ENCODE results near the gene HAT1.

DNA sequence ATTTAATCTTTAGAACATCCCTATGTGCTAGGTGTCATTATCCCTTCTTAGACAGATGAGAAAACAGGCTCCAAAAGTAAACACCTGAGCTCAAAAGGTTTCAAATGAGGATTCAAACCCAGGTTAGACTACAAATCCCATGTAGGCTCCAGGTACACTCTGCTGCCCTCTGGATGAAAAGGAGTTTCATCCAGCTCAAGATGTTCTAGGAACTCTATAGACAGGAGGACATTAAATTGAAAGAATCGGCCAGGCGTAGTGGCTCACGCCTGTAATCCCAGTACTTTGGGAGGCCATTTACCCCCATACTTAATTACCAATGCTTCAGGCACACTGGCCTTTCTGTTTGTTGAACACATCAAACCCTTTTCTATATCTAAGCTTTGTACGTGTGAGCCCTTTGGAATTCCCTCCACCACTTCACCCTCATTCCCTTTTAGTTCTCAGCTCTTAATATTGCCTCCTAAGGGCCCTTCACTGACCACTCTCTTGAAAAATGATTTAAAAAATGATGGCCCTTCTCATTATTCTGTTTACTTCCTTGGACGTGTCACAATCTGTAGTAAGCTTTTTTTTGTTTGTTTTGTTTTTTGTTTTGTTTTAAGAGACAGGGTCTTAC is 38.9 kb upstream of the HAT1 start:
- TF ChIP-seq CEBPB (IDR thresholded peaks at IDR 0.05; ENCODE audit: borderline replicate concordance in 1 of 2, low read depth in 2 of 2, low read length in 2 of 2) = no peak
- no peak for TF ChIP-seq ZNF207 (IDR thresholded peaks at IDR 0.05; ENCODE audit: borderline replicate concordance)
- TF ChIP-seq, protein P1, sequence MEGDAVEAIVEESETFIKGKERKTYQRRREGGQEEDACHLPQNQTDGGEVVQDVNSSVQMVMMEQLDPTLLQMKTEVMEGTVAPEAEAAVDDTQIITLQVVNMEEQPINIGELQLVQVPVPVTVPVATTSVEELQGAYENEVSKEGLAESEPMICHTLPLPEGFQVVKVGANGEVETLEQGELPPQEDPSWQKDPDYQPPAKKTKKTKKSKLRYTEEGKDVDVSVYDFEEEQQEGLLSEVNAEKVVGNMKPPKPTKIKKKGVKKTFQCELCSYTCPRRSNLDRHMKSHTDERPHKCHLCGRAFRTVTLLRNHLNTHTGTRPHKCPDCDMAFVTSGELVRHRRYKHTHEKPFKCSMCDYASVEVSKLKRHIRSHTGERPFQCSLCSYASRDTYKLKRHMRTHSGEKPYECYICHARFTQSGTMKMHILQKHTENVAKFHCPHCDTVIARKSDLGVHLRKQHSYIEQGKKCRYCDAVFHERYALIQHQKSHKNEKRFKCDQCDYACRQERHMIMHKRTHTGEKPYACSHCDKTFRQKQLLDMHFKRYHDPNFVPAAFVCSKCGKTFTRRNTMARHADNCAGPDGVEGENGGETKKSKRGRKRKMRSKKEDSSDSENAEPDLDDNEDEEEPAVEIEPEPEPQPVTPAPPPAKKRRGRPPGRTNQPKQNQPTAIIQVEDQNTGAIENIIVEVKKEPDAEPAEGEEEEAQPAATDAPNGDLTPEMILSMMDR (IDR thresholded peaks at IDR 0.05 in 2 of 3, conservative IDR thresholded peaks at IDR 0.05 in 1 of 3; ENCODE audit: control insufficient read depth in 2 of 3, extremely low read depth in 1 of 3, insufficient read depth in 1 of 3, low read depth in 3 of 3, low read length in 3 of 3) = no peak
- no peak for TF ChIP-seq RFX5 (IDR thresholded peaks at IDR 0.05; ENCODE audit: low read depth, low read length)
- no peak for TF ChIP-seq SUZ12 (IDR thresholded peaks at IDR 0.05; ENCODE audit: unreplicated experiment)
- TF ChIP-seq EP300 (IDR thresholded peaks at IDR 0.05; ENCODE audit: borderline replicate concordance in 1 of 2, control insufficient read depth in 1 of 2, low read depth in 2 of 2, low read length in 2 of 2) = no peak
- no peak for TF ChIP-seq POLR2A (IDR thresholded peaks at IDR 0.05; ENCODE audit: low read depth, low read length)
- no peak for TF ChIP-seq MXI1 (IDR thresholded peaks at IDR 0.05; ENCODE audit: low read depth, low read length)
- TF ChIP-seq, protein P2, sequence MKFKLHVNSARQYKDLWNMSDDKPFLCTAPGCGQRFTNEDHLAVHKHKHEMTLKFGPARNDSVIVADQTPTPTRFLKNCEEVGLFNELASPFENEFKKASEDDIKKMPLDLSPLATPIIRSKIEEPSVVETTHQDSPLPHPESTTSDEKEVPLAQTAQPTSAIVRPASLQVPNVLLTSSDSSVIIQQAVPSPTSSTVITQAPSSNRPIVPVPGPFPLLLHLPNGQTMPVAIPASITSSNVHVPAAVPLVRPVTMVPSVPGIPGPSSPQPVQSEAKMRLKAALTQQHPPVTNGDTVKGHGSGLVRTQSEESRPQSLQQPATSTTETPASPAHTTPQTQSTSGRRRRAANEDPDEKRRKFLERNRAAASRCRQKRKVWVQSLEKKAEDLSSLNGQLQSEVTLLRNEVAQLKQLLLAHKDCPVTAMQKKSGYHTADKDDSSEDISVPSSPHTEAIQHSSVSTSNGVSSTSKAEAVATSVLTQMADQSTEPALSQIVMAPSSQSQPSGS (IDR thresholded peaks at IDR 0.05; ENCODE audit: low read length) = no peak
- TF ChIP-seq CHD2 (IDR thresholded peaks at IDR 0.05; ENCODE audit: borderline replicate concordance, low read depth, low read length) = no peak
- TF ChIP-seq IRF3 (IDR thresholded peaks at IDR 0.05) = no peak
- TF ChIP-seq MAX (IDR thresholded peaks at IDR 0.05; ENCODE audit: low read depth, low read length) = no peak
- TF ChIP-seq, protein P3, sequence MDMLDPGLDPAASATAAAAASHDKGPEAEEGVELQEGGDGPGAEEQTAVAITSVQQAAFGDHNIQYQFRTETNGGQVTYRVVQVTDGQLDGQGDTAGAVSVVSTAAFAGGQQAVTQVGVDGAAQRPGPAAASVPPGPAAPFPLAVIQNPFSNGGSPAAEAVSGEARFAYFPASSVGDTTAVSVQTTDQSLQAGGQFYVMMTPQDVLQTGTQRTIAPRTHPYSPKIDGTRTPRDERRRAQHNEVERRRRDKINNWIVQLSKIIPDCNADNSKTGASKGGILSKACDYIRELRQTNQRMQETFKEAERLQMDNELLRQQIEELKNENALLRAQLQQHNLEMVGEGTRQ (IDR thresholded peaks at IDR 0.05; ENCODE audit: borderline replicate concordance, low read depth, low read length) = no peak
- TF ChIP-seq PML (IDR thresholded peaks at IDR 0.05; ENCODE audit: low read length) = no peak
